ENCODE data around the gene PPP1R8.
"Not testable (repeated sequence)": the region's sequence is repeated elsewhere in the genome, so short reads cannot be mapped to it uniquely, and the experiment has no call there.

Gene PPP1R8

GRCh38 chr1:27830621-27831440, at the start of gene PPP1R8:
TSS of gene PPP1R8 (plus strand) at chr1:27830782. CDS start at chr1:27830836, 54 bp downstream.
- DNase-seq, result peak; percentile 93

GRCh38 chr1:27782950-27783349, 47.6 kb upstream of the PPP1R8 start:
- DNase-seq, result no peak

GRCh38 chr1:27784700-27785099, 45.9 kb upstream of the PPP1R8 start:
- no peak for DNase-seq

DNA sequence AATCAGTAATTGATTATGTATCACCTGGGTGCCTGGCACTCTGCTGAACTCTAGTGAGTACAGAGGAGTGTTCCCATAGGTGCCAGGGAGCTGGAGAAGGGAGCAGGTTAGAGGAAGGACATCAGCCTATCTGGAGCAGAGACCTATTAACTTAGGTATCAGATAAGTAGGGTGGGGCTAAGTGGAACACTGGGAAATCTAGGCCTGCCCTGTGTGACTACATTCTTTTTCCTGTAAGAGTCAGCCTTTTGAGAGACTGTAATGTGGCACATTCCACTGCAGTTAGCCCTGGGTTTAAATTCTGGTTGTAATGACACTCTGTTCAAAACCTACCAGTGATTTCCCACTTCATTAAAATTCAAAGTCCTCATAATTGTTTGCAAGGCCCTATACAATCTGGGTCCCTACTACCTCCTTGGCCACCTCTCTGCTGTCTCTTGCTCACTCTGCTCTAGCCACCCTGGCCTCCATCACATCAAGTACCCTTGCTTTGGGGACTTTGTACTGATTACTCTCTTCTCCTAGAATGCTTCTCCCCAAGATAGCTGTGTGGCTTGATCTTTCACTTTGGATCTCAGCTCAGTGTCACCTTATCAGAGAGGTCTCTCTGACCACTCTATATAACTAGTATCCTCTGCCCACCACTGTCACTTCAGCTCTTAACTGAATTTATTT, 44.7 kb upstream of the PPP1R8 start:
- DNase-seq, result no peak

DNA sequence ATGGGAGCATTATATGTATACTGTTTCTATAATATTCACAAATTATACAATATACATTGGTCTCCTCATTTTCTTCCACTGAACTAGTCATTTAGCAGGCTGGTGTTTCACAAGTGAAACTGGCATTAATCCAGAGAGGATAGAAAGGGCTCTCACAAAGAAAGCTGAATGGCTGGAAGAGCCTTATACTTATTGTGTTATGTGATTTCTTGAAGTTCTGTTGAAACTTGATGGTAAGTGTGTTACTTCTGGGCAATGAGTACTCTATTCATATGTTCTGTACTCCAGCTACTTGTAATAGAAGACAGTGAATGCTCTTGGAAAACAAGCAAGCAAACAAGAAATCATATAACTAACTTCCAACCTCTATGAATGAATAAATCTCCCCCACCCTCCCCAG, 42.7 kb upstream of the PPP1R8 start:
- no peak for DNase-seq

DNA sequence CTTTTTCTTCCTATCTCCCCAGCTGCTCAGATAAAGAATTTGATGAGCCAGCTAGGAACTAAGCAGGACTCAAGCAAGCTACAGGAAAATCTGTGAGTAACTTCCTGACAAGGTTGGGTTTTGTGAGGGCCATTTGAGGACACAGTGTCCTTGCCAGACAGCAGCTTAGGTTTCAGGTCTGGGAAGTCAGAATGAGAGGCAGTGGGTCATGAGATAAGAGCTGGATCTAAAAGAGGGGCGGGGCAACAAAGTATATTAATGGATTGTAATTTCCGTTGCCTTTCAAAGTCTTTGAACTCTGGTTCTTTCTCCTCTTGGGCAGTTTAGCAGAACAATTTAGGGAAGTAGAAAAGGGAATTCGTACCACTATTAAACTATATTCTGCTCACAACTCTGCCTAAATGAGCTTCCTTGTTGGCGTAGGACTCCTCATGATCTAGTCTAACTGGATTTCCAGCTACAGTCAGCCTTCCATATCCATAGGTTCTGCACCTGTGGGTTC, 41.0 kb upstream of the PPP1R8 start:
- DNase-seq, result no peak

GRCh38 chr1:27790270-27790669, 40.3 kb upstream of the PPP1R8 start:
- not testable (repeated sequence) for DNase-seq

DNA sequence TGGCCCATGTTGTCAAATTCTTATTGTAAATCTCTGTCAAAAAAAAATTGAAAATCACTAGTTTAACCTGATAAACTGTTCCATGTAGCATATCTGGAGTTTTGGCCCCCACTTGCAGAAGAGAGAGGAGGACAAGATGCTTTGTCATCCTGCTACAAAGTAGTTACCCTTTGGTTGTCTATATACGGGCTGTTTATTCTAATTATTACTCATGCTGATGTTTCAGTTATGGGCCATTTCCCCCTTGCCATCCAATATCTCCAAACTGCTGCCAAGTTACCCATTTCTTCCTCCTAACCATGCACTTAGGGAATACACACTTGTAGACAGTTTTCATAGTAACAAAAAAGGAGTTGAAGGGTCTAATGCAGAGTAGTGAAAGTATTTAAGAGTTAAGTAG, 35.0 kb upstream of the PPP1R8 start:
- DNase-seq, result no peak

- peak; percentile 27 for DNase-seq
Measured at GRCh38 chr1:27804791-27805190, 25.8 kb upstream of the PPP1R8 start.

DNA sequence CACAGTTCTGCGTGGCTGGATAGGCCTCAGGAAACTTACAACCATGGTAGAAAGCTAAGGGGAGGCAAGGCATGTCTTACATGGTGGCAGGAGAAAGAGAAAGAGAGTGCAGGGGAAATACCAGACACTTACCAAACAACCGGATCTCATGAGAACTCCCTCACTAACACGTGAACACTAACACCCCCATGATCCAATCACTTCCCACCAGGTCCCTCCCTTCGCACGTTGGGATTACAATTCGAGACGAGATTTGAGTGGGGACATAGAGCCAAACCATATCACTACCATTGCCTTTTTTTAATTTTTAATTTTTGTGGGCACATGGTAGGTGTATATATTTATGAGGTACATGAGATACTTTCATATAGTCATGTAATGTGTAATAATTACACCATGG, 23.8 kb upstream of the PPP1R8 start:
- no peak for DNase-seq

DNA sequence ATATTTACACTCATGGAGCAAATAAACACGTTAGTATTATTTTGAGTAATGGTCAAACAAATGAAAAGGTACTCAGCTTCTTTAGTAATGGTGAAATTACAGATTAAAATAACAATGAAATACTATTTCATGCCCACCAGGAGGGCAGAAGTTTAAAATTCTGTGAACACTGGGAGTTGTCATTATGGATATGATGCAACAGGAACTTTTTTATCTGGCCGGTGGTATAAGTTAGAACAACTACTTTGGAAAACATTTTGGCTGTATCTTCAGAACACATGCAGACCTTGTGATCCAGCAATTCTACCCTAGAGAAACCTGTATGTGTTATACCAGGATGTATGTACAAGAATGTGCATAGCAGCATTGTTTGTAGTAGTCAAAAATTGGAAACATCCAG, 23.2 kb upstream of the PPP1R8 start:
- no peak for DNase-seq

- DNase-seq, result not testable (repeated sequence)
Measured at GRCh38 chr1:27808131-27808530, 22.5 kb upstream of the PPP1R8 start.

GRCh38 chr1:27809883-27810282, 20.7 kb upstream of the PPP1R8 start:
- DNase-seq, result no peak

- DNase-seq, result no peak
Measured at GRCh38 chr1:27811741-27812500, 18.7 kb upstream of the PPP1R8 start.

- DNase-seq, result no peak
Measured at GRCh38 chr1:27816921-27817630, 13.5 kb upstream of the PPP1R8 start.

GRCh38 chr1:27821761-27822315, 8.7 kb upstream of the PPP1R8 start:
- DNase-seq, result no peak

- DNase-seq, result no peak
Measured at GRCh38 chr1:27823784-27824183, 6.8 kb upstream of the PPP1R8 start.

DNA sequence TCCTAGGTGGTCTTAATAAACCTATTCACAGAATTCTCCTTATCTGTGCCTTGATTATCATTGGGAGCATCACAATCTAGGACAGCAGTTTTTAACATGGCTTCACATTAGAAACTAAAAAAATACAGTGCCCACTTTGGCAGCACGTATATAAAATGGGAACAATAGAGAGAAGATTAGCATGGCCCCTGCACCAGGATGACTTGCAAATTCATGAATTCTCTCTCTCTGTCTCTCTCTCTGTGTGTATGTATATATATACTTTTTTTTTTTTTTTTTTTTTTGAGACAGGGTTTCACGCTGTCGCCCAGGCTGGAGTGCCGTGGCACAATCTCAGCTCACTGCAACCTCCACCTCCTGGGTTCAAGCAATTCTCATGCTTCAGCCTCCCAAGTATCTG, 6.2 kb upstream of the PPP1R8 start:
- DNase-seq, result no peak

DNA sequence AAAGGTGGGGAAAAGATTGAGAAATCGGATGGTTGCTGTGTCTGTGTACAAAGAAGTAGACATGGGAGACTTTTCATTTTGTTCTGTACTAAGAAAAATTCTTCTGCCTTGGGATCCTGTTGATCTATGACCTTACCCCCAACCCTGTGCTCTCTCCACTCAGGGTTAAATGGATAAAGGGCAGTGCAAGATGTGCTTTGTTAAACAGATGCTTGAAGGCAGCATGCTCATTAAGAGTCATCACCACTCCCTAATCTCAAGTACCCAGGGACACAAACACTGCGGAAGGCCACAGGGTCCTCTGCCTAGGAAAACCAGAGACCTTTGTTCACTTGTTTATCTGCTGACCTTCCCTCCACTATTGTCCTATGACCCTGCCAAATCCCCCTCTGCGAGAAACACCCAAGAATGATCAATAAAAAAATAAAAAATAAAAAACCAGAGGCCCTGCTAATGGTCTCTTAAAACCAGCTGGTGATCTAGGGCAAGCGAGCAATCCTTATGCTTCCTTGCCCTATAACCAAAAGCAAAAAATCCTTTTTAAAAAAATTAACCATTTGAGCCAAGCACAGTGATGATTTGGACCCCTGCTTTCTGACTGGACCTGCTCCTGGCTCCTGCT, 1.1 kb upstream of the PPP1R8 start:
- DNase-seq, result not testable (repeated sequence)

DNA sequence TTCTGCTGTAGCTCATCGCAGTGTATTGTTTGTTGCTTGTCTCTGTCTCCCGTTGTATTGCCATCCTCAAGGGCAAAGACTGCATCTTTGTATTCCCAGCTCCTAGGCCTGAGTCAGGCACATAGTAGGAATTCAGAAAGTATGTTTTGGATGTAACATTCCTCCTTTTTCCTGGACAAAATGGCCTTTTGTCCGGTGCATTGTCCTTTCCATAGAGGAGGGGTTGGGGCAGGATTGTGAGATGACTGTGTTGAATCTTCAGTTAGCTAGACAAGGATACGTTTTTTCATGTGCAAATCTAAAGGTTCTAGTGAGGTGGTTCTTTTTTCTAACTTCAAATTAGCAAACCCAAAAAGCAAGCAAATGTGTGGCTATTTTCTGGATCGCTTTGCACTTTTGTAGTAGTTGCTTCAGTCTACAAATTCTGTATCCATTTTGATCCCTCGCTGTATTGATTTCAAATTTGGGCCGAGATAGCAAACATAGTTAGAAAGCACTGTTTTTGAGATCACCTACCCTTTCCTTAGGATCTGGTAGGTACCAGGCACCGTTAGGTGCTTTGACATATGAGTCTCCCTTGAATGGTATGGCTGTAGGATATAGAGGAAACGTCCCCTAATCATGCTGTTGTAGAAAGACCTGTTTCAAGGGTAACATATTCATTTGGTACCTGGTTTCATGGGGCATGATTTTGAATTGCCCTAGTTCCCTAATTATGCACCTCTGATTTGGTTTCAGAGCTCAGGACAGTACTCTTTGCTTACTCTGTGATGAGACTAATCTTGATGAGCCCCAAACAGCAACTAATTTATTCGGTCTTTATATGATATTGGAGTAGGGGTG, 1.2 kb downstream of the PPP1R8 start:
- DNase-seq, result no peak

- DNase-seq, result no peak
Measured at GRCh38 chr1:27832762-27833161, 2.2 kb downstream of the PPP1R8 start.
